Calu3 (cell line): Measurements from ENCODE around the gene ASTN1. TPM values are rescaled to one million over a fixed set of nuclear protein-coding genes. Genes with fewer than 3 reads are reported as not detected.

Source experiments
- BruUV-seq: library from RNA; stranded (reverse); fragments of 400-500 nt; replicated peaks from 2 replicates; lab custom pipeline; 2021; lab: Mats Ljungman, UMichigan
- CTCF ChIA-PET: fragments of 300-600 bp; sonication (Branson Sonifier 250); formaldehyde crosslinking; loops from one replicate; lab custom pipeline; 2022; ENCODE audit warnings: antibody characterized with exemption; lab: Charles Lee
- DNase-seq: peaks from one replicate; pipeline ENCODE4 v3.0.0; 2022
- H3K27ac Mint-ChIP-seq: one replicate; pipeline ENCODE4 v1.8.0; 2022; ENCODE audit warnings: mixed read lengths; ENCODE audit not compliant: unreplicated experiment
- H3K27me3 Mint-ChIP-seq: one replicate; pipeline ENCODE4 v1.8.0; 2022; ENCODE audit warnings: mixed read lengths; ENCODE audit not compliant: unreplicated experiment
- H3K36me3 Mint-ChIP-seq: one replicate; pipeline ENCODE4 v1.8.0; 2022; ENCODE audit warnings: mild to moderate bottlenecking, moderate library complexity, mixed read lengths; ENCODE audit not compliant: insufficient read depth, unreplicated experiment
- H3K4me1 Mint-ChIP-seq: one replicate; pipeline ENCODE4 v1.8.0; 2022; ENCODE audit warnings: mild to moderate bottlenecking, low read depth, mixed read lengths; ENCODE audit not compliant: unreplicated experiment
- H3K4me3 Mint-ChIP-seq: one replicate; pipeline ENCODE4 v1.8.0; 2022; ENCODE audit warnings: mild to moderate bottlenecking, low read depth, moderate library complexity, mixed read lengths; ENCODE audit not compliant: unreplicated experiment
- H3K9me3 Mint-ChIP-seq: one replicate; pipeline ENCODE4 v1.8.0; 2022; ENCODE audit warnings: low read depth, mixed read lengths; ENCODE audit not compliant: unreplicated experiment
- CTCF ChIP-seq: fragments of 200-600 bp; IDR thresholded peaks from one replicate; pipeline ENCODE4 v1.8.0; 2022; ENCODE audit warnings: antibody characterized with exemption; ENCODE audit not compliant: unreplicated experiment
- intact Hi-C: fragments of 100-400 bp; cut with micrococcal nuclease; formaldehyde crosslinking; loops from one replicate; pipeline ENCODE4 v1.10.0; 2022; ENCODE audit not compliant: unreplicated experiment
- total RNA-seq: library from RNA; stranded (reverse); gene quantifications from 2 replicates; pipeline ENCODE4 v1.2.3, GENCODE V29; 2022

ASTN1 gene
- total RNA-seq, 1 experiment from 2014 or later, result not detected

GRCh38 chr1:177137814-177138213, 26.7 kb downstream of the ASTN1 start:
- no peak overlapping the region for H3K27ac Mint-ChIP-seq
- H3K36me3 Mint-ChIP-seq, result no peaks in the 10 kb centered on the region
- CTCF ChIA-PET, result interaction anchor here (0.7 to 1.3 kb wide), 2 partner anchors 14 to 119 kb away, joined by 3 to 4 read pairs; no protein-coding TSS in a partner anchor
- BruUV-seq, result no TSS peak
- H3K27me3 Mint-ChIP-seq, result peaks cover 31% of the 10 kb centered on the region
- H3K4me1 Mint-ChIP-seq, result no peaks in the 10 kb centered on the region
- no peak overlapping the region for H3K4me3 Mint-ChIP-seq
- H3K9me3 Mint-ChIP-seq, result no peaks in the 10 kb centered on the region
- no peak for TF ChIP-seq CTCF
- DNase-seq, result no peak
- intact Hi-C loops, result loop anchor here (10.0 kb wide), 1 partner anchor 63 kb away; no protein-coding TSS in a partner anchor

GRCh38 chr1:177135250-177135649, 29.3 kb downstream of the ASTN1 start:
- no peaks in the 10 kb centered on the region for H3K4me1 Mint-ChIP-seq
- intact Hi-C loops, result loop anchor here (10.0 kb wide), 1 partner anchor 60 kb away; no protein-coding TSS in a partner anchor
- no peaks in the 10 kb centered on the region for H3K9me3 Mint-ChIP-seq
- DNase-seq, result no peak
- H3K27ac Mint-ChIP-seq, result no peak overlapping the region
- peaks cover 35% of the 10 kb centered on the region for H3K27me3 Mint-ChIP-seq
- H3K4me3 Mint-ChIP-seq, result no peak overlapping the region
- H3K36me3 Mint-ChIP-seq, result no peaks in the 10 kb centered on the region
- CTCF ChIA-PET, result no interaction called here
- no TSS peak for BruUV-seq
- TF ChIP-seq CTCF, result no peak

- Mint-ChIP-seq H3K27ac (no peak overlapping the region), H3K4me1 (no peaks in the 10 kb centered on the region)
- no TSS peak for BruUV-seq
These were observed 30.5 kb downstream of the ASTN1 start for GRCh38 chr1:177133977-177134538.

GRCh38 chr1:177132141-177132540, 32.4 kb downstream of the ASTN1 start:
- no peak for DNase-seq
- TF ChIP-seq CTCF, result no peak
- no TSS peak for BruUV-seq
- H3K4me1 Mint-ChIP-seq, result no peaks in the 10 kb centered on the region
- H3K4me3 Mint-ChIP-seq, result no peak overlapping the region
- H3K36me3 Mint-ChIP-seq, result no peaks in the 10 kb centered on the region
- intact Hi-C loops, result loop anchor here (10.0 kb wide), 1 partner anchor 57 kb away; no protein-coding TSS in a partner anchor
- H3K9me3 Mint-ChIP-seq, result no peaks in the 10 kb centered on the region
- H3K27me3 Mint-ChIP-seq, result peaks cover 44% of the 10 kb centered on the region
- H3K27ac Mint-ChIP-seq, result no peak overlapping the region
- CTCF ChIA-PET, result no interaction called here

More at GRCh38 chr1:177133977-177134538, 30.5 kb downstream of the ASTN1 start:
- CTCF ChIA-PET, result no interaction called here
- Mint-ChIP-seq H3K9me3 (no peaks in the 10 kb centered on the region), H3K27me3 (peaks cover 42% of the 10 kb centered on the region), H3K36me3 (no peaks in the 10 kb centered on the region), H3K4me3 (no peak overlapping the region)
- TF ChIP-seq CTCF, result no peak
- intact Hi-C loops, result loop anchor here (10.0 kb wide), 1 partner anchor 59 kb away; no protein-coding TSS in a partner anchor
- no peak for DNase-seq
